EL (cell line): ENCODE measurements around the gene ASPA.
"Not testable (repeated sequence)": the region's sequence is repeated elsewhere in the genome, so short reads cannot be mapped to it uniquely, and the experiment has no call there.

Experiments
- DNase-seq: peaks from one replicate; pipeline ENCODE4 v3.0.0-alpha.2; 2016

ASPA gene

GRCh38 chr17:3510090-3510489 lies 34.3 kb downstream of the ASPA start:
- DNase-seq, result no peak

- no peak for DNase-seq
Measured at GRCh38 chr17:3511852-3512504, 36.2 kb downstream of the ASPA start.

- DNase-seq, result peak; percentile 8
Measured at GRCh38 chr17:3512505-3513171, 36.8 kb downstream of the ASPA start.

- DNase-seq, result no peak
Measured at GRCh38 chr17:3513305-3514035, 37.7 kb downstream of the ASPA start.

GRCh38 chr17:3514167-3514566 lies 38.4 kb downstream of the ASPA start:
- DNase-seq, result not testable (repeated sequence)

GRCh38 chr17:3514873-3515272 lies 39.1 kb downstream of the ASPA start:
- no peak for DNase-seq

GRCh38 chr17:3519472-3519871 lies 43.7 kb downstream of the ASPA start:
- not testable (repeated sequence) for DNase-seq

GRCh38 chr17:3524024-3524423 lies 48.2 kb downstream of the ASPA start:
- DNase-seq, result no peak

GRCh38 chr17:3526491-3526890 lies 50.7 kb downstream of the ASPA start:
- DNase-seq, result no peak

- DNase-seq, result no peak
Measured at GRCh38 chr17:3526971-3527370, 51.2 kb downstream of the ASPA start.

- DNase-seq, result no peak
Measured at GRCh38 chr17:3527468-3527867, 51.7 kb downstream of the ASPA start.

GRCh38 chr17:3527896-3528295 lies 52.1 kb downstream of the ASPA start:
- DNase-seq, result no peak

- no peak for DNase-seq
Measured at GRCh38 chr17:3528403-3528851, 52.6 kb downstream of the ASPA start.

GRCh38 chr17:3528880-3529511 lies 53.2 kb downstream of the ASPA start:
- DNase-seq, result no peak

- no peak for DNase-seq
Measured at GRCh38 chr17:3529817-3530741, 54.3 kb downstream of the ASPA start.

GRCh38 chr17:3531266-3532101 lies 55.7 kb downstream of the ASPA start:
- DNase-seq, result no peak

GRCh38 chr17:3532106-3532858 lies 56.5 kb downstream of the ASPA start:
- DNase-seq, result no peak

- DNase-seq, result no peak
Measured at GRCh38 chr17:3532859-3533142, 57.0 kb downstream of the ASPA start.

- no peak for DNase-seq
Measured at GRCh38 chr17:3533752-3534151, 58.0 kb downstream of the ASPA start.

GRCh38 chr17:3534881-3535252 lies 59.1 kb downstream of the ASPA start:
- DNase-seq, result peak; percentile 72
